NT2/D1 (cell line): ENCODE measurements around the gene HNRNPAB.

Experiments
- SUZ12 ChIP-seq: IDR thresholded peaks from 2 replicates; pipeline ENCODE4 v1.6.1; 2011; ENCODE audit not compliant: insufficient read length, insufficient read depth; ENCODE audit errors: extremely low read depth
- YY1 ChIP-seq: IDR thresholded peaks from 2 replicates; pipeline ENCODE4 v1.6.1; 2011; ENCODE audit not compliant: insufficient read length, insufficient read depth
- ZNF274 ChIP-seq: IDR thresholded peaks from 2 replicates; pipeline ENCODE4 v1.6.1; 2011; ENCODE audit warnings: mild to moderate bottlenecking, low read depth, low read length

DNA sequence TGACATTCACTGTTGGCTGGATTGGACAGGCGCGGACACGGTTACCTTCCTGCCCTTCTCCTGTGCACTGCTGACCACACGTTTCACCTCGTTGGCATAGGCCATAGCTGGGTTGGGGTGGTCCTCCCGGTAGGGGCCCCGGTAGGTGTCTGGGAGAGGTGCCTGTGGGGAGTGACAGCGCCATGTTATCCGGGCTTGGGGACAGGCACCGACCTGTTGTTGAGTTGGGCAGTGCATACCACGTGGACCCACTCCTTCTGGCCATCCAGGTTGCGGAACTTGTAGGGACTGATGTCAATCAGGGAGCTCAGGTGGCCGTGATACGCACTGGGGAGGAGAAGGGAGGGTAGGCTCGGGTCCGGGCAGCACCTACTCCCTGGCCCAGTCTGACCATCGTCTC lies 20.1 kb downstream of the HNRNPAB start:
- no peak for TF ChIP-seq ZNF274
- no peak for TF ChIP-seq YY1
- no peak for TF ChIP-seq SUZ12
